OCI-LY1 (cell line): ENCODE measurements around the gene ABCC11.

Experiments
- H2AFZ ChIP-seq: fragments of 200-600 bp; sonication (generic), shearing (Covaris generic); 2 replicates; pipeline ENCODE4 v1.6.0; 2014; ENCODE audit warnings: antibody characterized with exemption, mild to moderate bottlenecking, low read length
- H3F3A ChIP-seq: fragments of 200-600 bp; sonication (generic), shearing (Covaris generic); 2 replicates; pipeline ENCODE4 v1.6.0; 2014; ENCODE audit warnings: mild to moderate bottlenecking, antibody characterized with exemption, low read length, moderate library complexity; ENCODE audit not compliant: insufficient read depth
- H3K27ac ChIP-seq: fragments of 200-600 bp; sonication (generic); 2 replicates; pipeline ENCODE4 v1.5.1; 2014; ENCODE audit warnings: low read length, mixed run types, mild to moderate bottlenecking, low read depth; ENCODE audit not compliant: poor library complexity, severe bottlenecking
- H3K27me3 ChIP-seq: fragments of 200-600 bp; sonication (generic); 2 replicates; pipeline ENCODE4 v1.6.0; 2014; ENCODE audit warnings: antibody characterized with exemption, mild to moderate bottlenecking, low read length, moderate library complexity; ENCODE audit not compliant: insufficient read depth
- H3K36me3 ChIP-seq: fragments of 200-600 bp; sonication (generic); 2 replicates; pipeline ENCODE4 v1.6.1; 2014; ENCODE audit warnings: mild to moderate bottlenecking, antibody characterized with exemption, low read length, moderate library complexity, mixed read lengths; ENCODE audit not compliant: insufficient read depth
- H3K4me1 ChIP-seq: fragments of 200-600 bp; sonication (generic); 2 replicates; pipeline ENCODE4 v1.5.1; 2014; ENCODE audit warnings: mild to moderate bottlenecking, low read length, moderate library complexity; ENCODE audit not compliant: insufficient read depth, severe bottlenecking
- H3K4me2 ChIP-seq: fragments of 200-600 bp; sonication (generic), shearing (Covaris generic); 2 replicates; pipeline ENCODE4 v1.6.1; 2014; ENCODE audit warnings: low read length
- H3K4me3 ChIP-seq: fragments of 200-600 bp; sonication (generic); 2 replicates; pipeline ENCODE4 v1.5.1; 2014; ENCODE audit warnings: low read length, low read depth, mild to moderate bottlenecking, mixed read lengths; ENCODE audit not compliant: poor library complexity, severe bottlenecking
- H3K79me2 ChIP-seq: fragments of 200-600 bp; shearing (Covaris generic); 2 replicates; pipeline ENCODE4 v1.6.1; 2016; ENCODE audit warnings: mixed run types, low read length, mixed read lengths; ENCODE audit not compliant: insufficient read depth
- H3K9ac ChIP-seq: fragments of 200-600 bp; sonication (generic), shearing (Covaris generic); 2 replicates; pipeline ENCODE4 v1.6.1; 2014; ENCODE audit warnings: mild to moderate bottlenecking, low read length, mixed read lengths
- H3K9me2 ChIP-seq: fragments of 200-600 bp; sonication (generic), shearing (Covaris generic); 2 replicates; pipeline ENCODE4 v1.6.1; 2014; ENCODE audit warnings: low read depth, mild to moderate bottlenecking, low read length, mixed read lengths
- H3K9me3 ChIP-seq: fragments of 200-600 bp; shearing (Covaris generic); 2 replicates; pipeline ENCODE4 v1.6.1; 2014; ENCODE audit warnings: low read length, mixed read lengths
- H4K20me1 ChIP-seq: fragments of 200-600 bp; sonication (generic), shearing (Covaris generic); 2 replicates; pipeline ENCODE4 v1.6.0; 2016; ENCODE audit warnings: mild to moderate bottlenecking, low read length; ENCODE audit not compliant: insufficient read depth
- CTCF ChIP-seq: fragments of 200-600 bp; sonication (generic), shearing (Covaris generic); IDR thresholded peaks from 2 replicates; pipeline ENCODE4 v1.5.1; 2017; ENCODE audit warnings: mild to moderate bottlenecking, antibody characterized with exemption, low read length, moderate library complexity, mixed read lengths
- EZH2 ChIP-seq: fragments of 200-600 bp; sonication (generic), shearing (Covaris generic); IDR thresholded peaks from 2 replicates; pipeline ENCODE4 v1.8.0; 2017; ENCODE audit warnings: borderline replicate concordance, mixed run types, mild to moderate bottlenecking, antibody characterized with exemption, low read length, moderate library complexity, mixed read lengths

ABCC11 gene

GRCh38 chr16:48194828-48195556 lies 52.3 kb downstream of the ABCC11 start:
- Histone ChIP-seq H3K4me2 (no peak overlapping the region), H4K20me1 (no peaks in the 10 kb centered on the region), H2AFZ (no peak overlapping the region), H3K27ac (no peak overlapping the region), H3F3A (no peaks in the 10 kb centered on the region), H3K4me1 (no peaks in the 10 kb centered on the region), H3K4me3 (no peak overlapping the region), H3K79me2 (no peaks in the 10 kb centered on the region), H3K9me3 (0 out of 2 replicates have a peak, but pooled peaks cover 4% of the 10 kb centered on the region), H3K9ac (no peak overlapping the region), H3K36me3 (no peaks in the 10 kb centered on the region), H3K27me3 (no peaks in the 10 kb centered on the region), H3K9me2 (no peaks in the 10 kb centered on the region)
- TF ChIP-seq CTCF (no peak), EZH2 (no peak)

- no peaks in the 10 kb centered on the region; the same call in 1 of the 2 replicates for H3K27me3 ChIP-seq
- no peak overlapping the region for H3K27ac ChIP-seq
- no peaks in the 10 kb centered on the region for H3K36me3 ChIP-seq
- no peaks in the 10 kb centered on the region for H3K4me1 ChIP-seq
- H3K9me3 ChIP-seq = 0 out of 2 replicates have a peak, but pooled peaks cover 4% of the 10 kb centered on the region
- H2AFZ ChIP-seq = no peak overlapping the region
- no peak overlapping the region for H3K4me2 ChIP-seq
- TF ChIP-seq EZH2 (no peak), CTCF (no peak)
- H4K20me1 ChIP-seq = no peaks in the 10 kb centered on the region
- H3K4me3 ChIP-seq = no peak overlapping the region
- H3K79me2 ChIP-seq = no peaks in the 10 kb centered on the region
- no peaks in the 10 kb centered on the region for H3K9me2 ChIP-seq
- H3K9ac ChIP-seq = no peak overlapping the region
- no peaks in the 10 kb centered on the region for H3F3A ChIP-seq
These were observed 53.5 kb downstream of the ABCC11 start for GRCh38 chr16:48193846-48194245.

- Histone ChIP-seq H4K20me1 (no peaks in the 10 kb centered on the region), H3K79me2 (no peaks in the 10 kb centered on the region), H3K27ac (no peak overlapping the region), H3K4me2 (no peak overlapping the region), H3K4me3 (no peak overlapping the region), H3K27me3 (no peaks in the 10 kb centered on the region; the same call in 1 of the 2 replicates), H3K9ac (no peak overlapping the region), H3F3A (no peaks in the 10 kb centered on the region), H3K9me3 (no peaks in the 10 kb centered on the region), H3K9me2 (no peaks in the 10 kb centered on the region), H3K36me3 (no peaks in the 10 kb centered on the region), H3K4me1 (no peaks in the 10 kb centered on the region), H2AFZ (no peak overlapping the region)
- TF ChIP-seq CTCF (no peak), EZH2 (no peak)
These were observed 58.8 kb downstream of the ABCC11 start for GRCh38 chr16:48188449-48189102.
